ENCODE measurements around the gene CENPX. TPM values are rescaled to one million over a fixed set of nuclear protein-coding genes. Genes with fewer than 3 reads are reported as not detected.
A peak's percentile ranks its signal among the peaks of the same experiment; 100 is the strongest.

CENPX gene
- total and polyA plus RNA-seq, 2 of the 13 experiments (the other 11 are each of a cell fraction or from before 2014, with no cell fraction given): 92.7 to 170 TPM

DNA sequence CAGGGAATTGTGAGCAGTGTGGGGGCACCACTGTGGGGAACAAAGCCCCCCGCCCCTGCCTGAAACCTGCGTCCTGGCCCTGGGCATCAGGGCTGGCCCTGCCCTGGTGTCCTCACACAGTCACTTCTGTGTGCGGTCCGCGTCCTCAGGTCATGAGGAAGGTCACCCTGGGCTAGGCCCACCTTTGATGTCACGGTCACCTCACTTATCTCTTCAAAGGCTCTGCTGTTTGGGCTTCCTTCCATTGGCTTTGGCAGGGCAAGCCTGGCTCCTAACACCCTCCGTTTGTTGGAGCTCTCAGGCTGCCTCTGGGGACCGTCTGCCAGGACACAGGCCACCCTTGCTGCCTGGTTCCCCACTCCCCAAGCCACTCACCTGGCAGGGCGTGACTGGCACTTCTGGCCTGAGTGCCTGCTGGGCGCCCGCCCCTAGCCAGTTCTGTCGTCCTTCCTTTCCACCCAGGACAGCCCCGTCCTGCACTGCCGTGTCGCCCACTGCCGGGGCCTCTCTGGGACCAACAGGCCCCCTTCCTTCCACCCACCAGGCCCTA lies 8.8 kb downstream of the CENPX start (continued):
- TF ChIP-seq, protein P1, sequence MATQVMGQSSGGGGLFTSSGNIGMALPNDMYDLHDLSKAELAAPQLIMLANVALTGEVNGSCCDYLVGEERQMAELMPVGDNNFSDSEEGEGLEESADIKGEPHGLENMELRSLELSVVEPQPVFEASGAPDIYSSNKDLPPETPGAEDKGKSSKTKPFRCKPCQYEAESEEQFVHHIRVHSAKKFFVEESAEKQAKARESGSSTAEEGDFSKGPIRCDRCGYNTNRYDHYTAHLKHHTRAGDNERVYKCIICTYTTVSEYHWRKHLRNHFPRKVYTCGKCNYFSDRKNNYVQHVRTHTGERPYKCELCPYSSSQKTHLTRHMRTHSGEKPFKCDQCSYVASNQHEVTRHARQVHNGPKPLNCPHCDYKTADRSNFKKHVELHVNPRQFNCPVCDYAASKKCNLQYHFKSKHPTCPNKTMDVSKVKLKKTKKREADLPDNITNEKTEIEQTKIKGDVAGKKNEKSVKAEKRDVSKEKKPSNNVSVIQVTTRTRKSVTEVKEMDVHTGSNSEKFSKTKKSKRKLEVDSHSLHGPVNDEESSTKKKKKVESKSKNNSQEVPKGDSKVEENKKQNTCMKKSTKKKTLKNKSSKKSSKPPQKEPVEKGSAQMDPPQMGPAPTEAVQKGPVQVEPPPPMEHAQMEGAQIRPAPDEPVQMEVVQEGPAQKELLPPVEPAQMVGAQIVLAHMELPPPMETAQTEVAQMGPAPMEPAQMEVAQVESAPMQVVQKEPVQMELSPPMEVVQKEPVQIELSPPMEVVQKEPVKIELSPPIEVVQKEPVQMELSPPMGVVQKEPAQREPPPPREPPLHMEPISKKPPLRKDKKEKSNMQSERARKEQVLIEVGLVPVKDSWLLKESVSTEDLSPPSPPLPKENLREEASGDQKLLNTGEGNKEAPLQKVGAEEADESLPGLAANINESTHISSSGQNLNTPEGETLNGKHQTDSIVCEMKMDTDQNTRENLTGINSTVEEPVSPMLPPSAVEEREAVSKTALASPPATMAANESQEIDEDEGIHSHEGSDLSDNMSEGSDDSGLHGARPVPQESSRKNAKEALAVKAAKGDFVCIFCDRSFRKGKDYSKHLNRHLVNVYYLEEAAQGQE (IDR thresholded peaks at IDR 0.05; ENCODE audit: borderline replicate concordance in 1 of 2, low read depth in 1 of 2, low read length in 2 of 2): no peak
- TF ChIP-seq MBNL3 (CRISPR knock-in tag; conservative IDR thresholded peaks at IDR 0.05) (no peak), LCORL (IDR thresholded peaks at IDR 0.05) (no peak), LCORL (CRISPR knock-in tag; IDR thresholded peaks at IDR 0.05) (peak; percentile 52; the same call in 1 of the 2 replicates), SP1 (IDR thresholded peaks at IDR 0.05) (no peak), SP1 (CRISPR knock-in tag; IDR thresholded peaks at IDR 0.05) (0 out of 2 replicates have a peak, but pooled peaks have one; percentile 13), THAP11 (CRISPR knock-in tag; IDR thresholded peaks at IDR 0.05) (0 out of 2 replicates have a peak, but pooled peaks have one; percentile 20), CEBPG (CRISPR knock-in tag; IDR thresholded peaks at IDR 0.05) (no peak), ZNF337 (CRISPR knock-in tag; IDR thresholded peaks at IDR 0.05; ENCODE audit: borderline replicate concordance, low read depth) (no peak), YY1 (IDR thresholded peaks at IDR 0.05; ENCODE audit: insufficient read depth, insufficient replicate concordance, low read depth, low read length) (no peak), MZF1 (CRISPR knock-in tag; IDR thresholded peaks at IDR 0.05; ENCODE audit: borderline replicate concordance) (no peak; the same call in 1 of the 2 replicates), MATR3 (CRISPR knock-in tag; IDR thresholded peaks at IDR 0.05) (no peak), KDM1A (CRISPR knock-in tag; IDR thresholded peaks at IDR 0.05) (no peak), HMG20A (CRISPR knock-in tag; IDR thresholded peaks at IDR 0.05; ENCODE audit: borderline replicate concordance) (peak; percentile 34; the same call in 1 of the 2 replicates), ASH2L (IDR thresholded peaks at IDR 0.05; ENCODE audit: insufficient read length, low read depth, low read length) (no peak), ZNF17 (CRISPR knock-in tag; IDR thresholded peaks at IDR 0.05) (no peak), ADNP (CRISPR knock-in tag; IDR thresholded peaks at IDR 0.05) (no peak), TCF7 (IDR thresholded peaks at IDR 0.05; ENCODE audit: low read depth) (peak; percentile 93), ZNF614 (CRISPR knock-in tag; IDR thresholded peaks at IDR 0.05; ENCODE audit: borderline replicate concordance) (no peak), AHR (CRISPR knock-in tag; IDR thresholded peaks at IDR 0.05) (0 out of 2 replicates have a peak, but pooled peaks have one; percentile 16)
- TF ChIP-seq, protein P2, sequence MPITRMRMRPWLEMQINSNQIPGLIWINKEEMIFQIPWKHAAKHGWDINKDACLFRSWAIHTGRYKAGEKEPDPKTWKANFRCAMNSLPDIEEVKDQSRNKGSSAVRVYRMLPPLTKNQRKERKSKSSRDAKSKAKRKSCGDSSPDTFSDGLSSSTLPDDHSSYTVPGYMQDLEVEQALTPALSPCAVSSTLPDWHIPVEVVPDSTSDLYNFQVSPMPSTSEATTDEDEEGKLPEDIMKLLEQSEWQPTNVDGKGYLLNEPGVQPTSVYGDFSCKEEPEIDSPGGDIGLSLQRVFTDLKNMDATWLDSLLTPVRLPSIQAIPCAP (CRISPR knock-in tag; IDR thresholded peaks at IDR 0.05; ENCODE audit: low read depth): no peak
- TF ChIP-seq, protein P3, sequence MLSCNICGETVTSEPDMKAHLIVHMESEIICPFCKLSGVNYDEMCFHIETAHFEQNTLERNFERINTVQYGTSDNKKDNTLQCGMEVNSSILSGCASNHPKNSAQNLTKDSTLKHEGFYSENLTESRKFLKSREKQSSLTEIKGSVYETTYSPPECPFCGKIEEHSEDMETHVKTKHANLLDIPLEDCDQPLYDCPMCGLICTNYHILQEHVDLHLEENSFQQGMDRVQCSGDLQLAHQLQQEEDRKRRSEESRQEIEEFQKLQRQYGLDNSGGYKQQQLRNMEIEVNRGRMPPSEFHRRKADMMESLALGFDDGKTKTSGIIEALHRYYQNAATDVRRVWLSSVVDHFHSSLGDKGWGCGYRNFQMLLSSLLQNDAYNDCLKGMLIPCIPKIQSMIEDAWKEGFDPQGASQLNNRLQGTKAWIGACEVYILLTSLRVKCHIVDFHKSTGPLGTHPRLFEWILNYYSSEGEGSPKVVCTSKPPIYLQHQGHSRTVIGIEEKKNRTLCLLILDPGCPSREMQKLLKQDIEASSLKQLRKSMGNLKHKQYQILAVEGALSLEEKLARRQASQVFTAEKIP (CRISPR knock-in tag; IDR thresholded peaks at IDR 0.05; ENCODE audit: borderline replicate concordance): no peak
- TF ChIP-seq, protein P4, sequence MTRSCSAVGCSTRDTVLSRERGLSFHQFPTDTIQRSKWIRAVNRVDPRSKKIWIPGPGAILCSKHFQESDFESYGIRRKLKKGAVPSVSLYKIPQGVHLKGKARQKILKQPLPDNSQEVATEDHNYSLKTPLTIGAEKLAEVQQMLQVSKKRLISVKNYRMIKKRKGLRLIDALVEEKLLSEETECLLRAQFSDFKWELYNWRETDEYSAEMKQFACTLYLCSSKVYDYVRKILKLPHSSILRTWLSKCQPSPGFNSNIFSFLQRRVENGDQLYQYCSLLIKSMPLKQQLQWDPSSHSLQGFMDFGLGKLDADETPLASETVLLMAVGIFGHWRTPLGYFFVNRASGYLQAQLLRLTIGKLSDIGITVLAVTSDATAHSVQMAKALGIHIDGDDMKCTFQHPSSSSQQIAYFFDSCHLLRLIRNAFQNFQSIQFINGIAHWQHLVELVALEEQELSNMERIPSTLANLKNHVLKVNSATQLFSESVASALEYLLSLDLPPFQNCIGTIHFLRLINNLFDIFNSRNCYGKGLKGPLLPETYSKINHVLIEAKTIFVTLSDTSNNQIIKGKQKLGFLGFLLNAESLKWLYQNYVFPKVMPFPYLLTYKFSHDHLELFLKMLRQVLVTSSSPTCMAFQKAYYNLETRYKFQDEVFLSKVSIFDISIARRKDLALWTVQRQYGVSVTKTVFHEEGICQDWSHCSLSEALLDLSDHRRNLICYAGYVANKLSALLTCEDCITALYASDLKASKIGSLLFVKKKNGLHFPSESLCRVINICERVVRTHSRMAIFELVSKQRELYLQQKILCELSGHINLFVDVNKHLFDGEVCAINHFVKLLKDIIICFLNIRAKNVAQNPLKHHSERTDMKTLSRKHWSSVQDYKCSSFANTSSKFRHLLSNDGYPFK (CRISPR knock-in tag; IDR thresholded peaks at IDR 0.05; ENCODE audit: borderline replicate concordance): no peak

All from HepG2 (cell line).